Cerebellar nuclear complex (tissue), 1 donor: Measurements from ENCODE around the gene CCDC142.
"Not testable (repeated sequence)": the region's sequence is repeated elsewhere in the genome, so short reads cannot be mapped to it uniquely, and the experiment has no call there.

ENCODE experiments used
- DNase-seq, 2 experiments: peaks; one replicate each; lab custom pipeline; 2025; lab: John Stamatoyannopoulos, UW

The CCDC142 gene

GRCh38 chr2:74442483-74443297 is 40.1 kb downstream of the CCDC142 start:
- not testable (repeated sequence) for DNase-seq

GRCh38 chr2:74441690-74442482 is 40.9 kb downstream of the CCDC142 start, which contains the start of gene RTKN:
RTKN (minus strand) TSS chr2:74441937; CDS start chr2:74441816, 121 bp downstream.
- DNase-seq, result no peak

GRCh38 chr2:74441170-74441689 is 41.6 kb downstream of the CCDC142 start:
- no peak for DNase-seq

- DNase-seq, result no peak
Observed at GRCh38 chr2:74440378-74441169, 42.2 kb downstream of the CCDC142 start.

- no peak for DNase-seq
Observed at GRCh38 chr2:74439803-74440377, 42.9 kb downstream of the CCDC142 start.

- DNase-seq, result no peak
Observed at GRCh38 chr2:74439373-74439772, 43.4 kb downstream of the CCDC142 start.

GRCh38 chr2:74438248-74438647 is 44.5 kb downstream of the CCDC142 start:
- DNase-seq, result no peak

- DNase-seq, result no peak
Observed at GRCh38 chr2:74436848-74437695, 45.7 kb downstream of the CCDC142 start.

GRCh38 chr2:74436111-74436805 is 46.5 kb downstream of the CCDC142 start:
- DNase-seq, result no peak

GRCh38 chr2:74430502-74430901 is 52.3 kb downstream of the CCDC142 start:
- no peak for DNase-seq

- no peak for DNase-seq
Observed at GRCh38 chr2:74429487-74430451, 53.0 kb downstream of the CCDC142 start.

- no peak for DNase-seq
Observed at GRCh38 chr2:74428675-74429074, 54.1 kb downstream of the CCDC142 start.

GRCh38 chr2:74427551-74427950 is 55.2 kb downstream of the CCDC142 start:
- no peak for DNase-seq

- no peak for DNase-seq
Observed at GRCh38 chr2:74426181-74426758, 56.5 kb downstream of the CCDC142 start.

GRCh38 chr2:74425523-74425922 is 57.3 kb downstream of the CCDC142 start:
- DNase-seq, result no peak

GRCh38 chr2:74424995-74425406 is 57.8 kb downstream of the CCDC142 start:
- no peak for DNase-seq

GRCh38 chr2:74424139-74424992 is 58.4 kb downstream of the CCDC142 start:
- DNase-seq, result no peak
